ENCODE data around the gene COMMD10.

The COMMD10 gene

GRCh38 chr5:116273448-116274242 is 188.8 kb downstream of the COMMD10 start:
- no peak overlapping the region for H3K4me3 ChIP-seq (ENCODE audit: low read length)
- DNase-seq (ENCODE audit: low read depth, low spot score): no peak

GRCh38 chr5:116274251-116274650 is 189.4 kb downstream of the COMMD10 start:
- no peak overlapping the region for H3K4me3 ChIP-seq (ENCODE audit: low read length)
- no peak for DNase-seq (ENCODE audit: low read depth, low spot score)

GRCh38 chr5:116275282-116275681 is 190.5 kb downstream of the COMMD10 start:
- no peak overlapping the region for H3K4me3 ChIP-seq (ENCODE audit: low read length)
- DNase-seq (ENCODE audit: low read depth, low spot score): no peak

DNA sequence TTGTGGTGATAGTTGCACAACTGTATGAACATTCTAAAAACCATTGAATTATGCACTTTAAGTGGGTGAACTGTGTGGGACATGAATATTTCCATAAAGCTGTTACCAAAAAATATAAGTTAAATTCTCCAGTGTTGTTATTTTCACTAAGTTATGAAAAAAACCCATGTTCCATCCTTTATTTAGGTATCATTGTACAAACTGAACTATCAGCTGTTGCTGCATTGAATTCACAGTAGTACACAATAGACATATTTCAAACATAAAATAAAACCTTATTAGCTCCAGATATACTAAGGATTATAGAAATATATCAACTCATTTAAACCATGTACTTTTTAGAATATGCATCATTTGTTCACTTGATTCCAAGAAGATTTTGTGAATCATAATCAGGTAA is 192.1 kb downstream of the COMMD10 start:
- no peak overlapping the region for H3K4me3 ChIP-seq (ENCODE audit: low read length)
- DNase-seq (ENCODE audit: low read depth, low spot score): no peak

- H3K4me3 ChIP-seq (ENCODE audit: low read length): no peak overlapping the region
- DNase-seq (ENCODE audit: low read depth, low spot score): no peak
These were observed 195.5 kb downstream of the COMMD10 start for GRCh38 chr5:116280149-116280803.

DNA sequence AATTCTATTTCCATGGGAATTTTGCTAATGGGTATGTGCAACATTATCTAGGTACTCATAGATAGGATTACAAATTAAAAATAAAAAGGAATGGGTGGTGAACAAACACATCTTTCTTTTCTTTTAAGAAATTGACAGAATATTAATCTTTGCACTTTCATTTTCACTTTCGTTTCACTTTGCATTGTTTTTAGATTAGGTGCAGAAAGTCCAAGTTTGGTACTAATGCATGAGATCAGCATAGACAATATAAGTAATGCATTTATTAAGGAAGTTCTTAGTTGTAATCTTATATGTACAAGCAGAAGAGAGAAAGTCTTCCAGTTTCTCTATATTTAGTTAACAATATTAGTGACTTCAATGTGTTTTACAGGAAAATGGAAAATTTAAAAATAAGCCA is 196.5 kb downstream of the COMMD10 start:
- DNase-seq (ENCODE audit: low read depth, low spot score): no peak
- no peak overlapping the region for H3K4me3 ChIP-seq (ENCODE audit: low read length)

DNA sequence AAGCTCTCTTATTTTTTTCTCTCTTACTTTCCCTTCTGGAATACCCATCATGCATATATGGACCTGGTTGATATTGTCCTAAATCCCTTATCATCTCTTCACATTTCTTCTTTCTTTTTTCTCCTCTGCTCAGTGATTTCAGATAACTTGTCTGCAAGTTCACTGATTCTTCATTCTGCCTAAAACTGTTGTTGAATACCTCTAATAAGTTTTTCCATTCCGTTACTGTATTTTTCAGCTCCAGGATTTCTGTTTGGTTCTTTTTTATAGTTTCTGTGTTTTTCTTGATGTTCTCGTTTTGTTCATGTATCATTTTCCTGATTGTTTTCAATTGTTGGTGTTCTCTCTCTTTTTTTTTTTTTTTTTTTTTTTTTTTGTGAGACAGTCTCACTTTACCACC is 203.7 kb downstream of the COMMD10 start:
- DNase-seq (ENCODE audit: low read depth, low spot score): no peak

DNA sequence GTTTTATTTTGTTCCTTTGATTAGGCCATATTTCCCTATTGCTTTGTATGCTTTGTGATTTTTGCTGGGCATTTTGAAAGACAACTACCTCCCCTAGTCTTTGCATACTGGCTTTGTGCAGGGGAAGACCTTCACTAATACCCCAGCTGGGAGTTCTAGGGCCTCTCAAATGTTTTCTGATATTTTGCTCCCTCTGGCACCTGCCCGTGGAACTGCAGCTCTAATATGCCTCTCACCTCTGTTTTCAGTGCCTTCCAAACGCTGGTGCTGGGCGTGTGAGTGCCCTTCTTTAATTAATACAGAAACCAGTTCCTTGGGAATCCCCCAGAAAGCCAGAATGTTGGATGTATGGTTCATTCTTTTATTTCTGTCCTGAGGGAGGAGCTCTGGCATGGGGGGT is 204.5 kb downstream of the COMMD10 start:
- no peak overlapping the region for H3K4me3 ChIP-seq (ENCODE audit: low read length)
- DNase-seq (ENCODE audit: low read depth, low spot score): no peak

More for the DNA sequence above, 203.7 kb downstream of the COMMD10 start:
- H3K4me3 ChIP-seq (ENCODE audit: low read length): no peak overlapping the region

DNA sequence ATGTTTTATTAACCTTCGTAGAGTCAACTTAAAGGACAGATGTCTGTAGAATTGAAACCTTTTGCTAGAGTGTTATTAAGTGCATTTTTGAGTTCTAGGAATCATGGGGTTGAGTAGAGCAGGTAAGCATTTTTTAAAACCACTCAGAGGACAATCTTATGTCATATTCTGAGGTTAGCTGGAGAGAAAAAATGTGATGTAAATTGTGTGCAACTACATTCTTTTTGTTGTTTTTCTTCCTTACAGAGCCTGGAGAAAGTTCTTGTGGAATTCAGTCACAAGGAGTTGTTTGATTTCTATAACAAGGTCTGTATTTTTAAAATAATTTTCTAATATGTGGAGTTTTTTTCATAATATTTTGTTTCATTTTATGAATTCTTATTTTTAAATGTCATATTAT is 206.4 kb downstream of the COMMD10 start:
- no peak overlapping the region for H3K4me3 ChIP-seq (ENCODE audit: low read length)
- no peak for DNase-seq (ENCODE audit: low read depth, low spot score)

DNA sequence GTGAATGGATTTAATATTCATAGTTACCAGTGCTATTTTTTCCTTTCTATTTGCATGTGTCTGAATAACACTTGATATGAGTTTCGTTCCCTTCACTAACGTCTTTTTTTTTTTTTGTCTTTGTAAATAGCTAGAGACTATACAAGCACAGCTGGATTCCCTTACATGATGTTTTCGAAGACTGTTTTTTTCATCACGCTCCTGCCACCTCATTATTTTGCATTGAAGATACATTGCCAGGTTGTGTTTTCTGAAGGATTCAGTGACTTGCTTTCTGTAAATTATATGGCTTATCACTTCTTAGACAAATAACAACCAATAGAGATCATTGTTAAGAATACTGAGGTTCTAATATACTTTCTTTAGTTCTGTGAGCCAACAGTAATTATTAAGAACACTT is 207.5 kb downstream of the COMMD10 start:
- H3K4me3 ChIP-seq (ENCODE audit: low read length): no peak overlapping the region
- DNase-seq (ENCODE audit: low read depth, low spot score): no peak

- no peak overlapping the region for H3K4me3 ChIP-seq (ENCODE audit: low read length)
- no peak for DNase-seq (ENCODE audit: low read depth, low spot score)
These were observed 211.7 kb downstream of the COMMD10 start for GRCh38 chr5:116296335-116297072.

DNA sequence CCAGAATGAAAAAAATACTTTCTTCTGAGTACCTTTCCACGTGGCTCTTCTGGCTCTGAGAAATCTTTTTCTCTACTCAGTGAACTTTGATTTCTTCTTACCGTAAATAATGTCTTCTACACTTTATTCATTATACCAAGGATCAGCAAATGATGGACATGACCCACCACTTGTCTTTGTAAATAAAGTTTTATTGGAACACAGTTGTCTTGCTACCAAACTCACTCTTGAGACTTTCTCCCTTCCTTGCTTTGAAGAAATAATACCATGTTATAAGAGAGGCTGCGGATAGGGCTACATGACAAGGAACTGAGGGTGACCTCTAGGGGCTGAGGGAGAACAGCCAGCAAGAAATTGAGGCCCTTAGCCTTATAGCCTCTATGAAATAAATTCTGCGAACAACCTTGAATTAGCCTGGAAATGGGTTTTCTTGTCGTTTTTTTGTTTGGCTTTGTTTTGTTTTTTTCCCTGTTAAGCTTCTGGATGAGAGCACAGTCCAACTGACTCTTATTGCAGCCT is 212.5 kb downstream of the COMMD10 start:
- no peak overlapping the region for H3K4me3 ChIP-seq (ENCODE audit: low read length)
- no peak for DNase-seq (ENCODE audit: low read depth, low spot score)

DNA sequence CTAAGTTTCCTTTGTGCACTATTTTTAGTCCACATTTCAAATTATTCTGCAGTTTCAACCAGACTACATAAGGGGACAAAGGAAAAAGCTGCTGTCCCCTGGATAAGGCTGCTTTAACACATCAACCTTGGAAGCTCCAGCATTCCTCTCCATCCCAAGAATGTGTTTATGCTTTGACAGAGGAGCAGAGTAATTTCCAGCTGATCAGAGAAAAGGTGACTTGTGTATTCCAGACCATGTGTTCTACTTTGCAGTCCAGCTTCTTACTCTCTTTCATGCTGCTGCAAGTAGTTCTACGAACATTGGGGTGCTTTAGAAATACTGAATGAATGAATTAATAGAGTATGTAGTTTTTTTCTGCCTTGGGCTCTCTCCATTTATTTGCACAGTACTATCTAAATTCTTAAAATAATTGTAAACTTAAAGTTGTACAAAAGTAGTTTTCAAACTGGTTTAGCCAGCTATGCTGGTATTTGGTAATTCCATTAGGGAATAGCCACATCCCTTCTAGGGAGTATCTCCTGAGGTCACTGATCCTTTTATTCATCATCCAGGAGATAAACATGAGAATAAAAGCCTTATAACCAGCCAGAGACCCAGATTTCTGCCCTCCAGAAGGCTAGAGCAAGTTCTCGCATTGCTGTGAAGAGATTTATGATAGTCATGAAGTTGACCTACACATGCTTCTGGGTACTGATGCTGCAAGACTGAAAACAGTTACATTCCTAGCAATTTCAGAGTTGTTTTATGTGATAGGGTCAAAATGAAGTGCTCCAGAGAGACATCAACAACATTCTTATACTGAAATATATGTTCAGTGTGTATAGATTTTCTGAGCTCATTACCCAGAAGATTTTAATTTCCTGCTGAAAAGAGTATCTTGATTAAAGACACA is 215.2 kb downstream of the COMMD10 start:
- H3K4me3 ChIP-seq (ENCODE audit: low read length): no peak overlapping the region
- DNase-seq (ENCODE audit: low read depth, low spot score): no peak

- no peak for DNase-seq (ENCODE audit: low read depth, low spot score)
- no peak overlapping the region for H3K4me3 ChIP-seq (ENCODE audit: low read length)
These were observed 216.3 kb downstream of the COMMD10 start for GRCh38 chr5:116301110-116301509.

DNA sequence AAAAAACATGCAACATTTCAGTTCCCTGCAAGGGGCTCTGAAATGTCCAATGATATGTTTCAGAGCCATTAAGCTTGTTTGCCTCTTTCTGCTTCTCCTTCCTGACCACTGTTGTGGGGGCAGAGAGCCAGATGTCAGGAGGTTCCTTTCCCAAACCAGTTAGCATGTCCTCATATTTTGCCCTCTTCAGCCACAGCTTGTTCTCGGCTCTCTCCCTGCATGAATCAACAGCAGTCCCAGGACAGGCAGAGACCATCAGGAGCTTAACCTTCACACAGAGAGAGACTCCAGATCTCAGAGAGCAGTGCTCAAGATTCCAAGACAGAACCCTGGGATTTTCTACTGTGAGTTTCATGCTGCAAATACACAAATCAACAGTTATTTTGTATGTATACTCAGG is 218.5 kb downstream of the COMMD10 start:
- no peak overlapping the region for H3K4me3 ChIP-seq (ENCODE audit: low read length)
- no peak for DNase-seq (ENCODE audit: low read depth, low spot score)

- no peak for DNase-seq (ENCODE audit: low read depth, low spot score)
- H3K4me3 ChIP-seq (ENCODE audit: low read length): no peak overlapping the region
These were observed 219.0 kb downstream of the COMMD10 start for GRCh38 chr5:116303810-116304209.

- no peak overlapping the region for H3K4me3 ChIP-seq (ENCODE audit: low read length)
- DNase-seq (ENCODE audit: low read depth, low spot score): no peak
These were observed 221.1 kb downstream of the COMMD10 start for GRCh38 chr5:116305899-116306298.

- no peak overlapping the region for H3K4me3 ChIP-seq (ENCODE audit: low read length)
- DNase-seq (ENCODE audit: low read depth, low spot score): no peak
These were observed 222.0 kb downstream of the COMMD10 start for GRCh38 chr5:116306846-116307245.

DNA sequence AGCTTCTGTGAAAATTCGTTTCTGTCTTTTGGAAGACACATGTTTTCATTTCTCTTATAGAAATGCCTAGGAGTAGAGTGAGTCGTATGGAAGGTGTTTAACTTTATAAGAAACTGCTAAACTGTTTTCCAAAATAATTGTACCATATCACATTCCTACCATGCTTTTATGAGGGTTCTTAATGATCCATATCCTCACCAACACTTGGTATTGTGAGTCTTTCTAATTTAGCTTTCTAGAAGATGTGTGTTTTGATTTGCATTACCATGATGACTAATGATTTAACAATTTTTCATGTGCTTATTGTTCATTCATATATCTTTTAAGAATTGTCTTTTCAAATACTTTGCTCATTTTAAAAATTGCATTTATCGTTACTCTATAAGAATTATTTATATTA is 223.6 kb downstream of the COMMD10 start:
- no peak for DNase-seq (ENCODE audit: low read depth, low spot score)
- no peak overlapping the region for H3K4me3 ChIP-seq (ENCODE audit: low read length)
